Measurements from ENCODE around the gene ECSIT. TPM values are rescaled to one million over a fixed set of nuclear protein-coding genes. Genes with fewer than 3 reads are reported as not detected.
"Not testable (repeated sequence)": the region's sequence is repeated elsewhere in the genome, so short reads cannot be mapped to it uniquely, and the experiment has no call there.

The ECSIT gene
- total RNA-seq, 1 experiment from 2014 or later: 39.8 TPM

- Histone ChIP-seq H3K9me3 (no peaks in the 10 kb centered on the region), H3K4me3 (ENCODE audit: low read depth, low read length) (no peak overlapping the region), H3K27me3 (replicated peaks; ENCODE audit: control insufficient read depth, insufficient read depth, low read length) (no peaks in the 10 kb centered on the region), H3K4me1 (no peaks in the 10 kb centered on the region), H3K36me3 (ENCODE audit: control insufficient read depth, insufficient read depth, low read length) (no peaks in the 10 kb centered on the region)
- POLR2A ChIA-PET: no interaction called here
- TF ChIP-seq, protein P1, sequence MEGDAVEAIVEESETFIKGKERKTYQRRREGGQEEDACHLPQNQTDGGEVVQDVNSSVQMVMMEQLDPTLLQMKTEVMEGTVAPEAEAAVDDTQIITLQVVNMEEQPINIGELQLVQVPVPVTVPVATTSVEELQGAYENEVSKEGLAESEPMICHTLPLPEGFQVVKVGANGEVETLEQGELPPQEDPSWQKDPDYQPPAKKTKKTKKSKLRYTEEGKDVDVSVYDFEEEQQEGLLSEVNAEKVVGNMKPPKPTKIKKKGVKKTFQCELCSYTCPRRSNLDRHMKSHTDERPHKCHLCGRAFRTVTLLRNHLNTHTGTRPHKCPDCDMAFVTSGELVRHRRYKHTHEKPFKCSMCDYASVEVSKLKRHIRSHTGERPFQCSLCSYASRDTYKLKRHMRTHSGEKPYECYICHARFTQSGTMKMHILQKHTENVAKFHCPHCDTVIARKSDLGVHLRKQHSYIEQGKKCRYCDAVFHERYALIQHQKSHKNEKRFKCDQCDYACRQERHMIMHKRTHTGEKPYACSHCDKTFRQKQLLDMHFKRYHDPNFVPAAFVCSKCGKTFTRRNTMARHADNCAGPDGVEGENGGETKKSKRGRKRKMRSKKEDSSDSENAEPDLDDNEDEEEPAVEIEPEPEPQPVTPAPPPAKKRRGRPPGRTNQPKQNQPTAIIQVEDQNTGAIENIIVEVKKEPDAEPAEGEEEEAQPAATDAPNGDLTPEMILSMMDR (IDR thresholded peaks at IDR 0.05; ENCODE audit: insufficient read depth in 1 of 2, low read depth in 1 of 2, low read length in 1 of 2, severe bottlenecking in 1 of 2, unreplicated experiment in 1 of 2): peak; percentile 20 to 35
- H3K36me3 Mint-ChIP-seq (ENCODE audit: insufficient read depth, unreplicated experiment): no peaks in the 10 kb centered on the region
- no peak overlapping the region for H3K27ac Mint-ChIP-seq (ENCODE audit: unreplicated experiment)
- no peak for DNase-seq
- no peaks in the 10 kb centered on the region for H3K4me1 Mint-ChIP-seq (ENCODE audit: low read depth, unreplicated experiment)
- intact Hi-C loops (cut with micrococcal nuclease; ENCODE audit: unreplicated experiment): no loop called here
- no peaks in the 10 kb centered on the region for H3K27me3 Mint-ChIP-seq (ENCODE audit: insufficient read depth, unreplicated experiment)
- no TSS peak for BruUV-seq (replicated peaks)
- no peaks in the 10 kb centered on the region for H3K9me3 Mint-ChIP-seq (ENCODE audit: unreplicated experiment)
- CTCF ChIA-PET: interaction anchor here (1.7 kb wide), 1 partner anchor 22 kb away, joined by 3 read pairs; no protein-coding TSS in a partner anchor
- H3K4me3 Mint-ChIP-seq (ENCODE audit: unreplicated experiment): no peak overlapping the region
Observed at GRCh38 chr19:11460207-11460606, 68.7 kb downstream of the ECSIT start.

- intact Hi-C loops (cut with micrococcal nuclease; ENCODE audit: unreplicated experiment); BruUV-seq (replicated peaks): not testable (repeated sequence)
Observed at GRCh38 chr19:11458912-11459311, 70.0 kb downstream of the ECSIT start.

GRCh38 chr19:11458236-11458900 lies 70.6 kb downstream of the ECSIT start:
- no TSS peak for BruUV-seq (replicated peaks)
- Mint-ChIP-seq H3K27ac (ENCODE audit: unreplicated experiment) (no peak overlapping the region), H3K27me3 (ENCODE audit: insufficient read depth, unreplicated experiment) (no peaks in the 10 kb centered on the region), H3K4me3 (ENCODE audit: unreplicated experiment) (no peak overlapping the region), H3K9me3 (ENCODE audit: unreplicated experiment) (no peaks in the 10 kb centered on the region), H3K4me1 (ENCODE audit: low read depth, unreplicated experiment) (no peaks in the 10 kb centered on the region), H3K36me3 (ENCODE audit: insufficient read depth, unreplicated experiment) (peaks cover 2% of the 10 kb centered on the region)
- DNase-seq: no peak
- ChIA-PET CTCF (interaction anchor here (0.8 to 1.7 kb wide), 2 partner anchors 24 to 77 kb away, joined by 3 to 4 read pairs; no protein-coding TSS in a partner anchor), POLR2A (no interaction called here)
- no peaks in the 10 kb centered on the region for H3K36me3 ChIP-seq (ENCODE audit: control insufficient read depth, insufficient read depth, low read length)
- H3K4me1 ChIP-seq: no peaks in the 10 kb centered on the region
- H3K4me3 ChIP-seq (ENCODE audit: low read depth, low read length): no peak overlapping the region
- no peaks in the 10 kb centered on the region for H3K9me3 ChIP-seq
- H3K27me3 ChIP-seq (replicated peaks; ENCODE audit: control insufficient read depth, insufficient read depth, low read length): no peaks in the 10 kb centered on the region
- intact Hi-C loops (cut with micrococcal nuclease; ENCODE audit: unreplicated experiment): no loop called here
- TF ChIP-seq, protein P1 (IDR thresholded peaks at IDR 0.05; ENCODE audit: insufficient read depth in 1 of 2, low read depth in 1 of 2, low read length in 1 of 2, severe bottlenecking in 1 of 2, unreplicated experiment in 1 of 2): no peak

More at GRCh38 chr19:11458912-11459311, 70.0 kb downstream of the ECSIT start:
- H3K36me3 ChIP-seq (ENCODE audit: control insufficient read depth, insufficient read depth, low read length); H3K4me1 Mint-ChIP-seq (ENCODE audit: low read depth, unreplicated experiment); H3K4me3 ChIP-seq (ENCODE audit: low read depth, low read length); H3K36me3 Mint-ChIP-seq (ENCODE audit: insufficient read depth, unreplicated experiment); H3K9me3 Mint-ChIP-seq (ENCODE audit: unreplicated experiment); H3K27ac Mint-ChIP-seq (ENCODE audit: unreplicated experiment); H3K9me3 ChIP-seq; H3K27me3 ChIP-seq (replicated peaks; ENCODE audit: control insufficient read depth, insufficient read depth, low read length); DNase-seq; H3K27me3 Mint-ChIP-seq (ENCODE audit: insufficient read depth, unreplicated experiment); H3K4me1 ChIP-seq; H3K4me3 Mint-ChIP-seq (ENCODE audit: unreplicated experiment): not testable (repeated sequence)
- CTCF ChIA-PET: interaction anchor here (0.8 to 1.7 kb wide), 2 partner anchors 24 to 78 kb away, joined by 3 to 4 read pairs; no protein-coding TSS in a partner anchor
- POLR2A ChIA-PET: interaction anchor here (0.6 kb wide), 1 partner anchor 19 kb away, joined by 4 read pairs; no protein-coding TSS in a partner anchor
